OCI-LY7 (cell line): ENCODE results near the gene HSPA4. TPM values are rescaled to one million over a fixed set of nuclear protein-coding genes. Genes with fewer than 3 reads are reported as not detected.

Source experiments
- BruUV-seq: library from RNA; stranded (reverse); fragments of 400-500 nt; replicated peaks from 2 replicates; lab custom pipeline; 2021; lab: Mats Ljungman, UMichigan
- CTCF ChIA-PET: fragments of 300-600 bp; sonication (Branson Sonifier 250); formaldehyde crosslinking; loops from one replicate; lab custom pipeline; 2022; ENCODE audit warnings: antibody characterized with exemption; ENCODE audit not compliant: unreplicated experiment; lab: Charles Lee
- POLR2A ChIA-PET: fragments of 300-600 bp; sonication (Branson Sonifier 250); formaldehyde crosslinking; loops from one replicate; lab custom pipeline; 2022; ENCODE audit warnings: antibody characterized with exemption; lab: Charles Lee
- DNase-seq: peaks from one replicate; pipeline ENCODE4 v3.0.0-alpha.2; 2015; ENCODE audit warnings: low spot score
- H2AFZ ChIP-seq: fragments of 200-600 bp; sonication (generic), shearing (Covaris generic); 2 replicates; pipeline ENCODE4 v1.6.1; 2014; ENCODE audit warnings: mild to moderate bottlenecking, antibody characterized with exemption, low read length, moderate library complexity
- H3K27ac ChIP-seq: fragments of 200-600 bp; sonication (generic); 2 replicates; pipeline ENCODE4 v1.5.1; 2014; ENCODE audit warnings: mixed run types, low read depth, mild to moderate bottlenecking, moderate library complexity, low read length, inconsistent platforms; ENCODE audit not compliant: poor library complexity, severe bottlenecking
- H3K36me3 ChIP-seq: fragments of 200-600 bp; sonication (generic); 2 replicates; pipeline ENCODE4 v1.6.1; 2014; ENCODE audit warnings: mild to moderate bottlenecking, antibody characterized with exemption, low read length, moderate library complexity, mixed read lengths; ENCODE audit not compliant: insufficient read depth
- H3K4me1 ChIP-seq: fragments of 200-600 bp; sonication (generic); 2 replicates; pipeline ENCODE4 v1.5.1; 2014; ENCODE audit warnings: mild to moderate bottlenecking, low read length; ENCODE audit not compliant: insufficient read depth, poor library complexity, severe bottlenecking
- H3K4me2 ChIP-seq: fragments of 200-600 bp; sonication (generic); 2 replicates; pipeline ENCODE4 v1.6.1; 2014; ENCODE audit warnings: mild to moderate bottlenecking, low read length
- H3K4me3 ChIP-seq: fragments of 200-600 bp; sonication (generic); 2 replicates; pipeline ENCODE4 v1.5.1; 2014; ENCODE audit warnings: mild to moderate bottlenecking, low read depth, low read length; ENCODE audit not compliant: poor library complexity, severe bottlenecking
- H3K79me2 ChIP-seq: fragments of 200-600 bp; sonication (generic); 2 replicates; pipeline ENCODE4 v1.6.1; 2016; ENCODE audit warnings: low read depth, mild to moderate bottlenecking, low read length, moderate library complexity, mixed read lengths; ENCODE audit not compliant: insufficient read depth
- H3K9me2 ChIP-seq: fragments of 200-600 bp; sonication (generic); 2 replicates; pipeline ENCODE4 v1.6.1; 2016; ENCODE audit warnings: mild to moderate bottlenecking, low read length, mixed read lengths; ENCODE audit not compliant: insufficient read depth
- H3K9me3 ChIP-seq: fragments of 200-600 bp; sonication (generic); 2 replicates; pipeline ENCODE4 v1.6.1; 2014; ENCODE audit warnings: mild to moderate bottlenecking, mixed run types, low read length, mixed read lengths
- H4K20me1 ChIP-seq: fragments of 200-600 bp; sonication (generic); 2 replicates; pipeline ENCODE4 v1.6.1; 2014; ENCODE audit warnings: mild to moderate bottlenecking, antibody characterized with exemption, low read length, moderate library complexity, mixed read lengths; ENCODE audit not compliant: insufficient read depth
- EZH2phosphoT487 ChIP-seq: fragments of 200-600 bp; sonication (generic); IDR thresholded peaks from 2 replicates; pipeline ENCODE4 v1.6.1; 2018; ENCODE audit warnings: low read depth, borderline replicate concordance, mild to moderate bottlenecking, mixed run types, antibody characterized with exemption, low read length, moderate library complexity, mixed read lengths
- intact Hi-C: fragments of 100-400 bp; cut with micrococcal nuclease; formaldehyde crosslinking; loops from one replicate; pipeline ENCODE4 v1.10.0; 2022; ENCODE audit not compliant: unreplicated experiment
- total RNA-seq, 2 experiments: library from RNA; depleted of rRNA in 1 of 2; stranded (reverse); fragments of >200 nt in 1 of 2; shearing (Covaris generic) in 1 of 2; gene quantifications; 2 replicates each; pipeline ENCODE4 v1.2.3, GENCODE V29; 2014 to 2022
- TF ChIP-seq, protein P1 (sequence below): fragments of 200-600 bp; sonication (generic); conservative IDR thresholded peaks from 2 replicates; pipeline ENCODE4 v1.5.1; 2014; ENCODE audit warnings: mild to moderate bottlenecking, antibody characterized with exemption, low read length, moderate library complexity, mixed read lengths

Gene HSPA4
- total RNA-seq, 2 experiments from 2014 or later, result 65.4 to 226 TPM

DNA sequence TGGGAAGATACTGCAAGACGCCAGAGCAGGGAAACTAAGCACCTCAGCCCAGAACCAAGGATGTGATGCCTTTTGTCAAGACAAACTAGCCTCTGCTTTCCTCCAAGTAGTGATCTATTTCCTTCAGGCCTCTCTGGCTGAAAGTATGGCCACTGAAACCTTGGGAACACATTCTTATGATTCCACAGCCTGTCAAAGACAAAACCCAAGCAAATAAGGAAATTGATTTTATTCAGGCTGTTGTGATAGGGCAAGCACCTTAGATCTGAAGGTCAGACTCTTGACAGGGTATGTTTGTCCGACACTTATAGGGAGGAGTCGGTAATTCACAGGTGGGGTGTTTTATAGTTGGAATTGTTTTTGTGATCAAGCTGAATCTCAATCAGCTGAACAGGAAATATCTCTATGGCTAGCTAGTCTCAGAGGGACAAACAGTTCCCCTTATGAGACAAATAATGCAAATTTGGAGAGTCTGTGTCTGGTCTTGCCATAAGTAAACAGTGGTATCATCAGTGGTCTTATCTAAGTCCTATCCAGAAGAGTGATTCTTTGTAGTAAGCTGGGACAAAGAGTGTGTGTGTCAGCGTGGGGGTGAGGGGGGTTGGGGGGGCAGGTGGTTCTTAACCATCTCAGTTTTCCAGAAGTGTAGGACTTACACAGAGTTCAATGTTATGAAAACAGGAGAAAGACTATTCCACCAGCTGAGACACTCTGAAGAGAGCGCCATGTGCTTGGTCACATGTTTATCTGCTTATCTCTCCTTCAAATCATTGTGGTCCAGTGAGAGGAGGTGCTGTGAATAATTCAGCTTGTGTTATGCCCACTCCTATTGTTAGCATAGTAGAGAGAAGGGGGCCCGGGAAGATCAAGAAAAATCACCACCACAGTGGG lies 18.7 kb upstream of the HSPA4 start:
- TSS peak; percentile 99 for BruUV-seq
- TF ChIP-seq, protein P1, sequence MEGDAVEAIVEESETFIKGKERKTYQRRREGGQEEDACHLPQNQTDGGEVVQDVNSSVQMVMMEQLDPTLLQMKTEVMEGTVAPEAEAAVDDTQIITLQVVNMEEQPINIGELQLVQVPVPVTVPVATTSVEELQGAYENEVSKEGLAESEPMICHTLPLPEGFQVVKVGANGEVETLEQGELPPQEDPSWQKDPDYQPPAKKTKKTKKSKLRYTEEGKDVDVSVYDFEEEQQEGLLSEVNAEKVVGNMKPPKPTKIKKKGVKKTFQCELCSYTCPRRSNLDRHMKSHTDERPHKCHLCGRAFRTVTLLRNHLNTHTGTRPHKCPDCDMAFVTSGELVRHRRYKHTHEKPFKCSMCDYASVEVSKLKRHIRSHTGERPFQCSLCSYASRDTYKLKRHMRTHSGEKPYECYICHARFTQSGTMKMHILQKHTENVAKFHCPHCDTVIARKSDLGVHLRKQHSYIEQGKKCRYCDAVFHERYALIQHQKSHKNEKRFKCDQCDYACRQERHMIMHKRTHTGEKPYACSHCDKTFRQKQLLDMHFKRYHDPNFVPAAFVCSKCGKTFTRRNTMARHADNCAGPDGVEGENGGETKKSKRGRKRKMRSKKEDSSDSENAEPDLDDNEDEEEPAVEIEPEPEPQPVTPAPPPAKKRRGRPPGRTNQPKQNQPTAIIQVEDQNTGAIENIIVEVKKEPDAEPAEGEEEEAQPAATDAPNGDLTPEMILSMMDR, result no peak
- no peak for TF ChIP-seq EZH2phosphoT487
- H4K20me1 ChIP-seq, result no peaks in the 10 kb centered on the region
- peak overlapping the region; percentile 26; the same call in 1 of the 2 replicates for H2AFZ ChIP-seq
- peaks cover 72% of the 10 kb centered on the region for H3K4me1 ChIP-seq
- intact Hi-C loops, result loop anchor here (1.0 to 5.0 kb wide), 3 partner anchors 18 to 1999 kb away; partner anchors contain the start of gene PITX1
- peak overlapping the region; percentile 71 for H3K4me2 ChIP-seq
- H3K27ac ChIP-seq, result peak overlapping the region; percentile 97
- peak overlapping the region; percentile 44 for H3K4me3 ChIP-seq
- H3K9me2 ChIP-seq, result no peaks in the 10 kb centered on the region
- no peaks in the 10 kb centered on the region for H3K9me3 ChIP-seq
- H3K36me3 ChIP-seq, result no peaks in the 10 kb centered on the region
- H3K79me2 ChIP-seq, result no peaks in the 10 kb centered on the region
- peak; percentile 90 for DNase-seq
- ChIA-PET CTCF (interaction anchor here (0.6 to 1.3 kb wide), 2 partner anchors 8 to 16 kb away, joined by 3 to 4 read pairs; no protein-coding TSS in a partner anchor), POLR2A (interaction anchor here (0.5 to 6.8 kb wide), 11 partner anchors 7 to 1841 kb away, joined by 3 to 70 read pairs (median 4); partner anchors contain the start of genes HSPA4 and TXNDC15)

DNA sequence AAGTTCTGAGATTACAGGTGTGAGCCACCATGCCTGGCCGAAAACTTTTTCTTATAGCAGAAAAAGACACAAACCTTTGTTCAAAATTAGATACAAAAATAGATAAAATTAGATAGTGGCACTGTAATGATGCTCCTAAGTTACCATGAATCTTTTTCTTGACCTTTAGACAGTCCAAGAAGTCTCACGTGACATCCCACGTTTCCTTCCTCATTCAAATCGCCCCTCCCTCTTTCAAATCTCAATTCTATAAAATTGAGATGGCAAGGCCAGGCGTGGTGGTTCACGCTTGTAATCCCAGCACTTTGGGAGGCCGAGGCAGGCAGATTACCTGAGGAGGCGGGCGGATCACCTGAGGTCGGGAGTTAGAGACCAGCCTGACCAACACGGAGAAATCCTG lies 17.7 kb upstream of the HSPA4 start:
- no peaks in the 10 kb centered on the region for H3K9me3 ChIP-seq
- peak overlapping the region; percentile 71 for H3K4me2 ChIP-seq
- H4K20me1 ChIP-seq, result no peaks in the 10 kb centered on the region
- TF ChIP-seq EZH2phosphoT487, result no peak
- TF ChIP-seq, protein P1, result no peak
- H2AFZ ChIP-seq, result no peak overlapping the region; the same call in 1 of the 2 replicates
- BruUV-seq, result no TSS peak
- H3K4me3 ChIP-seq, result no peak overlapping the region
- H3K4me1 ChIP-seq, result peaks cover 71% of the 10 kb centered on the region
- no peaks in the 10 kb centered on the region for H3K79me2 ChIP-seq
- H3K27ac ChIP-seq, result peak overlapping the region; percentile 97
- CTCF ChIA-PET, result no interaction called here
- POLR2A ChIA-PET, result interaction anchor here (0.6 to 6.8 kb wide), 7 partner anchors 8 to 1840 kb away, joined by 3 to 70 read pairs (median 5); partner anchors contain the start of genes HSPA4 and TXNDC15
- H3K36me3 ChIP-seq, result no peaks in the 10 kb centered on the region
- DNase-seq, result peak; percentile 37
- H3K9me2 ChIP-seq, result no peaks in the 10 kb centered on the region
- intact Hi-C loops, result loop anchor here (5.0 kb wide), 2 partner anchors 73 to 1998 kb away; partner anchors contain the start of gene PITX1
